ENCODE results near the gene CTNNBIP1. TPM values are rescaled to one million over a fixed set of nuclear protein-coding genes. Genes with fewer than 3 reads are reported as not detected.

Gene CTNNBIP1
- total and polyA plus RNA-seq, 2 of the 8 experiments (the other 6 are each of a cell fraction or from before 2014, with no cell fraction given) = 40.9 to 46.6 TPM

GRCh38 chr1:9863371-9863770 is 46.7 kb downstream of the CTNNBIP1 start:
- no peak overlapping the region for H3K27ac ChIP-seq (ENCODE audit: low read depth, low read length)
- no peaks in the 10 kb centered on the region for H3K79me1 ChIP-seq (ENCODE audit: low read depth, low read length)
- no peaks in the 10 kb centered on the region; a peak in 1 of 8 replicates for H3K36me3 ChIP-seq (ENCODE audit: control insufficient read depth in 2 of 4, insufficient read depth in 4 of 4, low read length in 3 of 4)
- no peak overlapping the region for H3K4ac ChIP-seq (replicated peaks; ENCODE audit: insufficient read length, low read depth, low read length)
- H2AFZ ChIP-seq (ENCODE audit: low read length) = no peak overlapping the region
- H4K8ac ChIP-seq (ENCODE audit: extremely low read depth, insufficient read depth, low read length) = peak overlapping the region; percentile 15; the same call in 1 of the 2 replicates
- no peak overlapping the region for H2BK120ac ChIP-seq (replicated peaks; ENCODE audit: low read depth, low read length)
- no peak overlapping the region for H3K23ac ChIP-seq (ENCODE audit: insufficient read length)
- no peaks in the 10 kb centered on the region for H4K20me1 ChIP-seq (replicated peaks in 1 of 2; ENCODE audit: control insufficient read depth in 1 of 2, insufficient read depth in 2 of 2, low read length in 2 of 2)
- H3K79me2 ChIP-seq (ENCODE audit: control insufficient read depth in 1 of 2, insufficient read depth in 2 of 2, low read length in 2 of 2) = no peaks in the 10 kb centered on the region
- H3K18ac ChIP-seq (ENCODE audit: extremely low read depth, low read length) = no peak overlapping the region
- ChIA-PET CTCF (ENCODE audit: partially characterized antibody) (interaction anchor here (0.6 to 17.3 kb wide), 18 partner anchors 10 to 290 kb away, joined by 3 to 312 read pairs (median 4); partner anchors contain the start of genes LZIC and NMNAT1), POLR2A (ENCODE audit: partially characterized antibody) (interaction anchor here (0.6 to 2.3 kb wide), 4 partner anchors 10 to 79 kb away, joined by 3 to 7 read pairs (median 5); partner anchors contain the start of genes LZIC and NMNAT1)
- H3K4me2 ChIP-seq (ENCODE audit: insufficient read depth in 1 of 2, low read depth in 2 of 2, low read length in 2 of 2) = no peak overlapping the region
- no peak overlapping the region for H3K9ac ChIP-seq (replicated peaks in 1 of 4; ENCODE audit: extremely low read depth in 1 of 4, low read depth in 3 of 4, low read length in 3 of 4)
- DNase-seq (ENCODE audit: low read depth in 1 of 2, low spot score in 2 of 2) (no peak), FAIRE-seq (no peak)
- H3K56ac ChIP-seq (replicated peaks; ENCODE audit: insufficient read length, low read depth, low read length) = no peak overlapping the region
- no peaks in the 10 kb centered on the region for H3K9me3 ChIP-seq (ENCODE audit: insufficient read depth in 2 of 2, low read depth in 1 of 2, low read length in 1 of 2)
- no peak overlapping the region for H3K4me3 ChIP-seq (ENCODE audit: extremely low read depth in 1 of 4, insufficient read depth in 2 of 4, low read depth in 3 of 4, low read length in 4 of 4)
- H3K4me1 ChIP-seq (replicated peaks in 1 of 4; ENCODE audit: control insufficient read depth in 3 of 4, insufficient read depth in 4 of 4, low read length in 3 of 4) = peaks cover 0 to 9% (median 7%) of the 10 kb centered on the region in 4 experiments; a peak in 6 of 7 replicates
- H3K23me2 ChIP-seq (ENCODE audit: low read depth, low read length) = no peaks in the 10 kb centered on the region
- no peak overlapping the region for H4K91ac ChIP-seq (replicated peaks; ENCODE audit: insufficient read length, low read length)
- WGBS, 2 experiments (ENCODE audit: extremely low coverage in 1 of 2, insufficient coverage in 1 of 2, insufficient read length in 1 of 2, insufficient replicate concordance in 2 of 2, low coverage in 1 of 2, low lambda C conversion rate in 2 of 2, missing lambda C conversion rate in 1 of 2) = 93% methylated on average over 10 of the region's 10 CpGs; no CpG with 5 or more reads in 1 of the 2 experiments
- no peak overlapping the region for H2AK5ac ChIP-seq (ENCODE audit: low read depth, low read length)
- H2BK12ac ChIP-seq (ENCODE audit: low read depth, low read length) = no peak overlapping the region
- no peak overlapping the region for H2BK20ac ChIP-seq (ENCODE audit: low read length)
- no peak overlapping the region for H3K14ac ChIP-seq (ENCODE audit: insufficient read length)
- no peak overlapping the region for H2BK5ac ChIP-seq (ENCODE audit: low read depth, low read length)
- H3K27me3 ChIP-seq (replicated peaks in 1 of 4; ENCODE audit: control insufficient read depth in 3 of 4, extremely low read depth in 1 of 4, insufficient read depth in 3 of 4, low read length in 3 of 4) = no peaks in the 10 kb centered on the region
- no peak overlapping the region for H4K5ac ChIP-seq (ENCODE audit: insufficient read length, low read depth, low read length)
- H2BK15ac ChIP-seq (ENCODE audit: low read length) = no peak overlapping the region
- no peak for TF ChIP-seq SRF (IDR thresholded peaks at IDR 0.05; ENCODE audit: low read depth, low read length)
- TF ChIP-seq CREB1 (IDR thresholded peaks at IDR 0.05) = no peak
- TF ChIP-seq SP4 (IDR thresholded peaks at IDR 0.05; ENCODE audit: low read length) = no peak
- TF ChIP-seq GTF2F1 (IDR thresholded peaks at IDR 0.05; ENCODE audit: borderline replicate concordance, low read depth, low read length) = no peak
- TF ChIP-seq USF2 (IDR thresholded peaks at IDR 0.05; ENCODE audit: low read length) = no peak
- no peak for TF ChIP-seq CEBPB (IDR thresholded peaks at IDR 0.05; ENCODE audit: low read depth, low read length)
- no peak for TF ChIP-seq NRF1 (IDR thresholded peaks at IDR 0.05; ENCODE audit: low read depth, low read length)
- TF ChIP-seq POU5F1 (IDR thresholded peaks at IDR 0.05; ENCODE audit: low read depth, low read length) = no peak
- no peak for TF ChIP-seq ZNF274 (IDR thresholded peaks at IDR 0.05; ENCODE audit: borderline replicate concordance, extremely low read depth, low read length)
- no peak for TF ChIP-seq KDM1A (IDR thresholded peaks at IDR 0.05; ENCODE audit: borderline replicate concordance, low read length)
- TF ChIP-seq RFX5 (IDR thresholded peaks at IDR 0.05; ENCODE audit: borderline replicate concordance, low read depth, low read length) = no peak
- no peak for TF ChIP-seq KDM5A (IDR thresholded peaks at IDR 0.05; ENCODE audit: low read length)
- TF ChIP-seq HDAC6 (IDR thresholded peaks at IDR 0.05; ENCODE audit: low read depth, low read length) = no peak
- no peak for TF ChIP-seq SIX5 (IDR thresholded peaks at IDR 0.05; ENCODE audit: low read depth, low read length)
- no peak for TF ChIP-seq FOSL1 (IDR thresholded peaks at IDR 0.05; ENCODE audit: insufficient read depth, low read depth, low read length)
